ENCODE results near the gene CAPZB. TPM values are rescaled to one million over a fixed set of nuclear protein-coding genes. Genes with fewer than 3 reads are reported as not detected.

Gene CAPZB
- total RNA-seq, 4 donors from 2014 or later: 127 to 404 (median 136) TPM

- 29 to 46% methylated on average over 3 to 4 of the region's 4 CpGs for WGBS, 2 donors (ENCODE audit: low coverage in 1 of 2)
- Histone ChIP-seq H3K4me1 (peaks cover 71 to 91% (median 82%) of the 10 kb centered on the region in 4 donors), H3K36me3 (no peaks in the 10 kb centered on the region), H3K27ac (peak overlapping the region; percentile 80 to 93 (median 82)), H3K4me3 (no peak overlapping the region), H3K27me3 (no peaks in the 10 kb centered on the region), H3K9me3 (no peaks in the 10 kb centered on the region)
- in situ Hi-C loops (cut with MboI; ENCODE audit: low pct_ligation_motif_present in 1 of 4, low pct_unique_long_range_greater_than_20kb in 1 of 4, low sequenced_read_pairs in 3 of 4): no loop called here
- peak; percentile 46 to 74 (median 48) for TF ChIP-seq POLR2AphosphoS5 (IDR thresholded peaks at IDR 0.05)
- no peak for TF ChIP-seq EP300 (IDR thresholded peaks at IDR 0.05; ENCODE audit: low read depth)
- no peak for TF ChIP-seq POLR2A (IDR thresholded peaks at IDR 0.05)
- peak in 1 of 5 experiments; percentile 11 for TF ChIP-seq CTCF (IDR thresholded peaks at IDR 0.05)
- no peak for DNase-seq
- intact Hi-C loops (cut with DNase I; ENCODE audit: low total_unique reads): loop anchor here (10.0 kb wide), 1 partner anchor 50 kb away; the partner anchor contains the start of gene CAPZB
Observed at GRCh38 chr1:19435181-19435580, 50.2 kb downstream of the CAPZB start.

DNA sequence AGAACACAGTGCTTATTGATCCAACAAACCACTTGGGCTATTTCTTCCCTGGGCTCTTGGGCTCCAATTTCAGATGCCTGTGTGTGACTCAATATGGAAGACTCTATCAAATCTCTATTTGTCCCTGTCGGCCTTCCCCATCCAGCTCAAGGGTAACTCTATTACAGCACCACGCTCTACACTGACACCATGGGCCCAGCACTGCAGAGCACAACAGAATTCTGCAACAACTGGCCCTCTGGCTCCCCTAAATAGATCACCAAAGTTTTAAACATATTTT, 51.7 kb downstream of the CAPZB start:
- Histone ChIP-seq H3K27me3 (no peaks in the 10 kb centered on the region), H3K9me3 (no peaks in the 10 kb centered on the region), H3K4me3 (no peak overlapping the region), H3K36me3 (no peaks in the 10 kb centered on the region), H3K4me1 (peaks cover 70 to 91% (median 82%) of the 10 kb centered on the region in 4 donors), H3K27ac (peak overlapping the region; percentile 80 to 93 (median 82))
- in situ Hi-C loops (cut with MboI; ENCODE audit: low pct_ligation_motif_present in 1 of 4, low pct_unique_long_range_greater_than_20kb in 1 of 4, low sequenced_read_pairs in 3 of 4): no loop called here
- 70 to 80% methylated on average over 2 of the region's 2 CpGs for WGBS, 2 donors (ENCODE audit: low coverage in 1 of 2)
- intact Hi-C loops (cut with DNase I; ENCODE audit: low total_unique reads): loop anchor here (10.0 kb wide), 1 partner anchor 51 kb away; the partner anchor contains the start of gene CAPZB
- TF ChIP-seq POLR2A (IDR thresholded peaks at IDR 0.05) (no peak), CTCF (IDR thresholded peaks at IDR 0.05) (no peak), POLR2AphosphoS5 (IDR thresholded peaks at IDR 0.05) (no peak), EP300 (IDR thresholded peaks at IDR 0.05; ENCODE audit: low read depth) (no peak)
- no peak for DNase-seq

GRCh38 chr1:19432943-19433718, 52.2 kb downstream of the CAPZB start:
- peak; percentile 81 for TF ChIP-seq EP300 (IDR thresholded peaks at IDR 0.05; ENCODE audit: low read depth)
- peak; percentile 84 to 95 (median 89) for TF ChIP-seq POLR2AphosphoS5 (IDR thresholded peaks at IDR 0.05)
- no peak for TF ChIP-seq POLR2A (IDR thresholded peaks at IDR 0.05)
- 59 to 62% methylated on average over 10 to 15 of the region's 15 CpGs for WGBS, 2 donors (ENCODE audit: low coverage in 1 of 2)
- Histone ChIP-seq H3K27me3 (no peaks in the 10 kb centered on the region), H3K9me3 (no peaks in the 10 kb centered on the region), H3K36me3 (no peaks in the 10 kb centered on the region), H3K4me3 (no peak overlapping the region), H3K27ac (peak overlapping the region; percentile 80 to 93 (median 82)), H3K4me1 (peaks cover 70 to 91% (median 82%) of the 10 kb centered on the region in 4 donors)
- in situ Hi-C loops (cut with MboI; ENCODE audit: low pct_ligation_motif_present in 1 of 4, low pct_unique_long_range_greater_than_20kb in 1 of 4, low sequenced_read_pairs in 3 of 4) (no loop called here), intact Hi-C loops (cut with DNase I; ENCODE audit: low total_unique reads) (loop anchor here (10.0 kb wide), 1 partner anchor 52 kb away; the partner anchor contains the start of gene CAPZB)
- no peak for DNase-seq

GRCh38 chr1:19430121-19431068, 54.9 kb downstream of the CAPZB start:
- in situ Hi-C loops (cut with MboI; ENCODE audit: low pct_ligation_motif_present in 1 of 4, low pct_unique_long_range_greater_than_20kb in 1 of 4, low sequenced_read_pairs in 3 of 4) (no loop called here), intact Hi-C loops (cut with DNase I; ENCODE audit: low total_unique reads) (loop anchor here (10.0 kb wide), 1 partner anchor 54 kb away; the partner anchor contains the start of gene CAPZB)
- H3K4me3 ChIP-seq: no peak overlapping the region
- H3K9me3 ChIP-seq: no peaks in the 10 kb centered on the region
- H3K36me3 ChIP-seq: no peaks in the 10 kb centered on the region
- H3K27me3 ChIP-seq: no peaks in the 10 kb centered on the region
- TF ChIP-seq POLR2AphosphoS5 (IDR thresholded peaks at IDR 0.05): peak; percentile 32 to 57 (median 49)
- no peak for TF ChIP-seq EP300 (IDR thresholded peaks at IDR 0.05; ENCODE audit: low read depth)
- WGBS, 2 donors (ENCODE audit: low coverage in 1 of 2): 10 to 42% methylated on average over 9 to 16 of the region's 16 CpGs
- peaks cover 73 to 91% (median 79%) of the 10 kb centered on the region in 4 donors for H3K4me1 ChIP-seq
- DNase-seq: no peak
- H3K27ac ChIP-seq: peak overlapping the region; percentile 80 to 93 (median 82)

All from transverse colon (tissue), 4 donors.